AML-193 (cell line): ENCODE measurements around the gene MUC3A.
"Not testable (repeated sequence)": the region's sequence is repeated elsewhere in the genome, so short reads cannot be mapped to it uniquely, and the experiment has no call there.

Experiments used
- DNase-seq, 2 experiments: peaks; one replicate each; lab custom pipeline; 2025; lab: John Stamatoyannopoulos, UW

MUC3A gene

DNA sequence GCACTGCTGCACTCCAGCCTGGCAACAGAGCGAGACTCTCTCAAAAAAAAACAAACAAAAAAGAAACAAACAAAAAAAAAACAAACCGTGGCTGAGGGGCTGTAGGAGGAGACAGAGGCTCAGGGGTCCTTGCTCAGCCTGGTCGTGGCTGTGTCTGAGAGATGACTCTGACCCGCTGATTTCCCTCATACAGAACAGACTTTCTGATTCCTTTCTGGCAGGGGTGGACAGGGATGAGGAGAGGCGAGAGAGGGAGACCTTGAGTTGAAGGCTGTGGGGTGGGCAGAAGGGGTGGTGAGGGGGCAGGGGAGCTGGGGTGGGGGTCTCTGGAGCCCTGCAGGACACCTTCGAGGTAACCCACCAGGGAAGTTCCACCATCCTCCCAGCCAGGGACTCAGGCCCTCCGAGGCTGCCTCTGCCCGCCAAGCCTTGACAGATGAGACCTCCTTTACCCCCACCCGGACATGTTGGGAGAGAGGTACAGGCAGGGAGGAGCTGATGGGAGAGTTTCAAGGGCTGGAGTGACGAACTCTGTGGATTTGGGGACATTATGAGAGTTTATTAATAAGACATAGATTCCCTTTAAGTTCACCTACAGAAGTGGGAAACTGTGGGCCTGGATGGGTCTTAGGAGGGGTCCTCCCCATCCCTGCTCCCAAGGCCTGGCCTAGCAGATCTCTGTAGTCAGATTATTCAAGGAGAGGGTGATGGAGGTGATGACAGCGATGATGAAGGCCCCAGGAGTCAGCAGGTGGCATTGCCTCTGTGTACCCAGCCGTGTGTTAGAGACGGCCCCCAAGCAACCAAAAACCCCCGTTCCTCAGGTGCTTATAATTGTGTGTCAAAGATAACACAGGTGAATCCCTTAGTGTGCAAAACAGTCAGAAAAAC, 22.0 kb downstream of the MUC3A start:
- no peak for DNase-seq

GRCh38 chr7:100972002-100972347, 22.6 kb downstream of the MUC3A start:
- DNase-seq: no peak

- no peak for DNase-seq
Observed at GRCh38 chr7:100974021-100974420, 24.7 kb downstream of the MUC3A start.

DNA sequence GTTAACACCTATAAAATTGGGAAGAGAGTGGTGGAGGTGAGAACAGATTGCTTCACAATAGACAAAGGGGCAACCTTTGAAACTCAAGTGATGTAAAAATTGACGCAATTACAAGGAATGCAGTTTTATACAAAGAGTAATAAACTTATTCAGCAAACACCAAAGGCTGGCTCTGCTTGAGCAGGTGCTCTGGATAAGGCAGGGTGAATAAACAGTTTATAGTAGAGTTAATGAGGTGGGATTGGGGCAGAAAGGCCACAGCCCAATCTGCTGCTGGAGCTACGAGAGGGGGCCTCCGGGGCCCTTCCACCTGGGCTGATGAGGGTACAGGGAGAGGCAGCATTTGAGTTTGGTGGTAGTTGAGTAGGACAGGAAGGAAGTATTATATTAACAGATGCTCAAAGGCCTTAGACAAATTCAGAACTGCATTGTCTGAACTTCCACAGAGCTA, 26.1 kb downstream of the MUC3A start:
- DNase-seq: no peak

DNA sequence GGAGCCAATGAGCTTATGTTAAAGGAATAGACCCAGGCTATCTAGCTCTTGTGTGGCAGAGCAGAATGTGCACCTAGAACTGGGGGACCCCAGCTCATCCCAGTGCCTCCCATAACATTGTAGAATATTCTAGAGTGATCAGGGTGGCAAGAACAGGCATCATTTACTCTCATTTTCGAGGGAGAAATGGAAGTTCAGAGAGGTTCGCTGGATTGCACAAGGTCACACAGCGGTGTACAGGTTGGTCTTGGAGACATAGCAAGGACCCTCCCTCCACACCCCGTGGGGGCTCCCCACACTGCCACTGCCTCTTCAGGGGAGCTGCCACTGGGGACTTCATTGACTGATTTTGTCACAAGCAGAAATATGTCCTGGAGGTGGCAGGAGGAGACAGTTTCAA, 29.0 kb downstream of the MUC3A start:
- no peak for DNase-seq

DNA sequence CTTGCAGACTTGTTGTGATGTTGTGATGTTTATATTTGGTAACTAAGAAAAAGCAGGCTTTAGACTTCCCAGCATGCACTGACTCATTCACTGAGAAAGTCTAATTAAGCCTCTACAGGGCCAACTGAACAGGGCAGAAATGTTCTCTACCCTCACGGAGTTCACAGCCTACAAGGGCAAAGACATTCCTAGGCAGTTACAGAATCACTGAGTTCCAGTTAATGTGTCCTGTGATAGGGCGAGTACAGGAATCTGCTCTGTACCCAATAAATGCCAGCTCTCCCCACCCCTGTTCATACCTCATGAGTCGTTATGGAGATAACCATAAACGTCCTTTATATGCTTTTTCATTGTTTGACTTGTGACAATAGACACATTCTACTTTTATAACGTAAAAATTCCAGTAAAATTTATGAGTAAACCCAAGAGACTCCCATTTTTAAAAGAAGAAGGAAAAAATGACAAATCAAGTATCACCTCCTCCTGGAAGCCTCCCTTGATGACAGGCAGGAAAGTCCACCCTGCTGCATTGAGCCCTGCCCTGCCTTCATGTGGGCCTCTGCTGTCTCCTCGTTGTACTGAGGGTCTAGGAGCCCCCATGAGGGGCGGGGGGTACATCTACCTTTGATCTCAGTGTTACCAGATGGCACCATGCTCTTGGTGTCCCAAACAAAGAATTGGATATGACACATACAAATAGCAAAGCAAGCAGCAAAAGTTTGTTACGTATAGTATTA, 34.3 kb downstream of the MUC3A start:
- DNase-seq: no peak

DNA sequence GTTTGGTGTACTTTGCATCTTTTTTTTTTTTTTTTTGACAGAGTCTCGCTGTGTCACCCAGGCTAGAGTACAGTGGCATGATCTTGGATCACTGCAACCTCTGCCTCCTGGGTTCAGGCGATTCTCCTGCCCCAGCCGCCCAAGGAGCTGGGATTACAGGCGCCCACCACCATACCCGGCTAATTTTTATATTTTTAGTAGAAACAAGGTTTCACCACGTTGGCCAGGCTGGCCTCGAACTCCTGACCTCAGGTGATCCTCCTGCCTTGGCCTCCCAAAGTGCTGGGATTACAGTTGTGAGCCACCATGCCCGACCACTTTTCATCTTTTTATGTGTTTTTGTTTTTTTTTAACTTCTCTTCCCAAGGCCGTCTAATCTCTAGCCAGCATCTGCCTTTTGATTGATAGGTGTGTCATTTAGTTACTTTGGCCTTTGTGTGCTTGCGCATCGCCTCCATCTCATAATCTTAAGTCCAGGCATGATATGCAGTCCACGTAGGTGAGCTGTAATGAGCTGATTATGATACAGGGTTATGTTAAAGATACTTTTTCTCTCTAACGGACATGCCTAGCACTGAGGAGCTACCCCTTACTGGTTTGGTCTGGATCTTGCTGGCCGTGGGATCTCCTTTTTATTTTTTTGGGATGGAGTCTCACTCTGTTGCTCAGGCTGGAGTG, 35.0 kb downstream of the MUC3A start:
- DNase-seq: not testable (repeated sequence)

DNA sequence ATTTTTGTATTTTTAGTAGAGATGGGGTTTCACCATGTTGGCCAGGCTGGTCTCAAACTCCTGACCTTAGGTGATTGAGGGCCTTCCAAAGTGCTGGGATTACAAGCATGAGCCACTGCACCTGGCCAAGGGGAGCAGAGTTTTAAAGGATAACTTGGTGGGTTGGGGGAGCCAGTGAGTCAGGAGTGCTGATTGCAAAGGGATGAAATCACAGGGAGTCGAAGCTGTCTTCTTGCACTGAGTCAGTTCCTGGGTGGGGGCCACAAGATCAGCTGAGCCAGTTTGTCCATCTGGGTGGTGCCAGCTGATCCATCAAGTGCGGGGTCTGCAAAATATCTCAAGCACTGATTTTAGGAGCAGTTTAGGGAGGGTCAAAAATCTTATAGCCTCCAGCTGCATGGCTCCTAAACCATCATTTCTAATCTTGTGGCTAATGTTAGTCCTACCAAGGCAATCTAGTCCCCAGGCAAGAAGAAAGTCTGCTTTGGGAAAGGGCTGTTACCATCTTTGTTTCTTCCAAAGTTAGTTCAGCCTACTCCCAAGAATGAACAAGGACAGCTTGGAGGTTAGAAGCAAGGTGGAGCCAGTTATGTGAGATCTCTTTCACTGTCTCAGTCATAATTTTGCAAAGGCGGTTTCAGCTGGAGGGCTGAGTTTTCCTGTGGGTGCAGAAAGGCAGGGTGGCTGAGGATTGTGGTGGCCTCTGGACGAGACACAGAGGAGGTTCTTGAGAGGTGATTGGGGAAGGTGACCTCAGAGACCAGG, 35.9 kb downstream of the MUC3A start:
- DNase-seq: not testable (repeated sequence)

- DNase-seq: no peak
Observed at GRCh38 chr7:100991631-100992030, 42.3 kb downstream of the MUC3A start.

- not testable (repeated sequence) for DNase-seq
Observed at GRCh38 chr7:100992280-100992679, 42.9 kb downstream of the MUC3A start.

GRCh38 chr7:100994671-100995070, 45.3 kb downstream of the MUC3A start:
- not testable (repeated sequence) for DNase-seq

- not testable (repeated sequence) for DNase-seq
Observed at GRCh38 chr7:100998530-100998929, 49.2 kb downstream of the MUC3A start.

GRCh38 chr7:100999334-100999733, 50.0 kb downstream of the MUC3A start:
- DNase-seq: not testable (repeated sequence)

GRCh38 chr7:101000025-101000424, 50.7 kb downstream of the MUC3A start:
- not testable (repeated sequence) for DNase-seq

- DNase-seq: not testable (repeated sequence)
Observed at GRCh38 chr7:101002333-101002732, 53.0 kb downstream of the MUC3A start.

GRCh38 chr7:101007361-101007760, 58.0 kb downstream of the MUC3A start:
- not testable (repeated sequence) for DNase-seq

- DNase-seq: no peak
Observed at GRCh38 chr7:101009629-101010028, 60.3 kb downstream of the MUC3A start.

DNA sequence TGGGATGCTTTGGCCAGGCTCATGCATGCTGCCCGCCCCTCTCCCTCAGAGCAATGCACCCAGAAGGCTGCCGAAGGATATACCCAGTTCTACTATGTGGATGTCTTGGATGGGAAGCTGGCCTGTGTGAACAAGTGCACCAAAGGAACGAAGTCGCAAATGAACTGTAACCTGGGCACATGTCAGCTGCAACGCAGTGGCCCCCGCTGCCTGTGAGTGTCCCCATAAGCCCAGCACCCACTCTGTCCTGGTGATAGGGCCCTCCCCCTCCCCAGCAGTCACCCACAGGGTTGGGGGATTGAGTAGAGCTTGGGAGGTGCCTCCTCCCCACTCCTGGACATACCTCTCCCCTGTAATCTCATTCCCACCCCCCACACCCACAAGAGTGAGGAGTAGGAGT, 63.6 kb downstream of the MUC3A start:
- DNase-seq: no peak

GRCh38 chr7:101015626-101016025, 66.3 kb downstream of the MUC3A start:
- no peak for DNase-seq

GRCh38 chr7:101017064-101017777, 67.9 kb downstream of the MUC3A start:
- peak in 1 of 2 experiments; percentile 7 for DNase-seq
